Thoracic aorta (tissue), 2 donors: ENCODE data around the gene LEP. TPM values are rescaled to one million over a fixed set of nuclear protein-coding genes. Genes with fewer than 3 reads are reported as not detected.

Experiments used
- ATAC-seq: fragments of 150-250 bp; one replicate; pipeline ENCODE4 v1.8.0; 2017; ENCODE audit warnings: low read depth; ENCODE audit not compliant: insufficient number of reproducible peaks, low FRiP score
- DNase-seq: peaks from one replicate; pipeline ENCODE4 v3.0.0-alpha.2; 2020; ENCODE audit warnings: low spot score
- H3K27ac ChIP-seq, 2 donors: fragments of 200-600 bp; sonication (generic); 1 replicate in 1 of 2; 2 replicates in 1 of 2; pipeline ENCODE4 v1.5.1; 2016; ENCODE audit warnings: mild to moderate bottlenecking in 2 of 2, moderate library complexity in 2 of 2
- H3K27me3 ChIP-seq: fragments of 200-600 bp; sonication (generic); replicated peaks from 2 replicates; pipeline ENCODE4 v1.6.0; 2016; ENCODE audit warnings: mild to moderate bottlenecking; ENCODE audit not compliant: insufficient read depth
- H3K36me3 ChIP-seq: fragments of 200-600 bp; sonication (generic); one replicate; pipeline ENCODE4 v1.5.1; 2016
- H3K4me1 ChIP-seq, 2 donors: fragments of 200-600 bp; sonication (generic); 1 replicate in 1 of 2; 2 replicates in 1 of 2; pipeline versions ENCODE4 v1.5.1 to v1.6.0; 2016; ENCODE audit warnings: low read depth in 2 of 2, mild to moderate bottlenecking in 1 of 2; ENCODE audit not compliant: control insufficient read depth in 1 of 2
- H3K4me3 ChIP-seq: fragments of 200-600 bp; sonication (generic); 2 replicates; pipeline ENCODE4 v1.5.1; 2016; ENCODE audit warnings: mild to moderate bottlenecking
- H3K9me3 ChIP-seq: fragments of 200-600 bp; sonication (generic); 2 replicates; pipeline ENCODE4 v1.5.1; 2016
- CTCF ChIP-seq: fragments of 200-600 bp; sonication (generic); IDR thresholded peaks from one replicate; pipeline ENCODE4 v1.5.1; 2019; ENCODE audit warnings: antibody characterized with exemption
- total RNA-seq, 2 donors: library from RNA; depleted of rRNA; stranded (reverse); fragments of >200 nt; gene quantifications; one replicate each; pipeline versions ENCODE4 v1.1.0 to v1.2.3, GENCODE V29; 2016

The LEP gene
- total RNA-seq, 2 donors from 2014 or later = not detected

- Histone ChIP-seq H3K27me3 (no peaks in the 10 kb centered on the region), H3K27ac (no peak overlapping the region), H3K4me3 (no peak overlapping the region), H3K4me1 (peaks cover 0 to 12% of the 10 kb centered on the region in 2 donors), H3K36me3 (no peaks in the 10 kb centered on the region), H3K9me3 (no peaks in the 10 kb centered on the region)
- DNase-seq (no peak), ATAC-seq (no peak)
- no peak for TF ChIP-seq CTCF
These were observed 22.3 kb downstream of the LEP start for GRCh38 chr7:128263420-128263819.

DNA sequence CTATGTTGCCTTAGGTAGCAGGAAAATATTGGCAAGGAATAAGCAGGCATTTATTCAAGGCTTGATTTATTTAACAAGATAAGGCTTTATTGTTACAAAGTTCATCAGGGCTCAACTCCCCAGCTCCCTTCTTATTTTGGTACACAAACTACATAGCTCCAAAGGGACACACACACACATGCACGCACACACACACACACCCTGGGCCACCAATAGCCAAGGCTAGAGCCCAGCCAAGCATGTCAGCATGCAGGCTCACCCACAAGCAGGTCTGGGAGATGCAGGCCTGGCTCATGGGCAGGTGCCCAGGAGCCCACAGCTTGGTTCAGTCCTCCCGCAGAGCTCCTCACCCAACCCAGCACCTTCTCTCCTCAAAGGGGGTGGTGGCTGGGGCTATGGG lies 23.4 kb downstream of the LEP start:
- DNase-seq (no peak), ATAC-seq (no peak)
- Histone ChIP-seq H3K9me3 (no peaks in the 10 kb centered on the region), H3K27me3 (no peaks in the 10 kb centered on the region), H3K36me3 (no peaks in the 10 kb centered on the region), H3K4me1 (peaks cover 0 to 12% of the 10 kb centered on the region in 2 donors), H3K4me3 (no peak overlapping the region), H3K27ac (no peak overlapping the region)
- TF ChIP-seq CTCF = no peak

- no peak for TF ChIP-seq CTCF
- Histone ChIP-seq H3K27ac (no peak overlapping the region), H3K9me3 (no peaks in the 10 kb centered on the region), H3K36me3 (no peaks in the 10 kb centered on the region), H3K27me3 (no peaks in the 10 kb centered on the region), H3K4me3 (no peak overlapping the region), H3K4me1 (peaks cover 0 to 12% of the 10 kb centered on the region in 2 donors)
- DNase-seq = no peak
- no peak for ATAC-seq
These were observed 24.3 kb downstream of the LEP start for GRCh38 chr7:128265156-128265905.

- Histone ChIP-seq H3K4me1 (peaks cover 0 to 15% of the 10 kb centered on the region in 2 donors), H3K36me3 (no peaks in the 10 kb centered on the region), H3K9me3 (no peaks in the 10 kb centered on the region), H3K27ac (no peak overlapping the region), H3K27me3 (no peaks in the 10 kb centered on the region), H3K4me3 (no peak overlapping the region)
- DNase-seq (no peak), ATAC-seq (no peak)
- TF ChIP-seq CTCF = no peak
These were observed 24.8 kb downstream of the LEP start for GRCh38 chr7:128265906-128266300.

- Histone ChIP-seq H3K4me1 (peaks cover 0 to 21% of the 10 kb centered on the region in 2 donors), H3K27me3 (no peaks in the 10 kb centered on the region), H3K27ac (no peak overlapping the region), H3K9me3 (no peaks in the 10 kb centered on the region), H3K4me3 (peak overlapping the region; percentile 55), H3K36me3 (no peaks in the 10 kb centered on the region)
- no peak for DNase-seq
- ATAC-seq = no peak
- no peak for TF ChIP-seq CTCF
These were observed 25.4 kb downstream of the LEP start for GRCh38 chr7:128266529-128266882.
